Islet of Langerhans (tissue), 1 donor: ENCODE measurements around the gene GAS6.
"Not testable (repeated sequence)": the region's sequence is repeated elsewhere in the genome, so short reads cannot be mapped to it uniquely, and the experiment has no call there.

Experiments used
- FAIRE-seq: peaks from one replicate; lab custom pipeline; 2011; peaks lifted over from hg19 to GRCh38; lab: Jason Lieb, UNC

Gene GAS6

DNA sequence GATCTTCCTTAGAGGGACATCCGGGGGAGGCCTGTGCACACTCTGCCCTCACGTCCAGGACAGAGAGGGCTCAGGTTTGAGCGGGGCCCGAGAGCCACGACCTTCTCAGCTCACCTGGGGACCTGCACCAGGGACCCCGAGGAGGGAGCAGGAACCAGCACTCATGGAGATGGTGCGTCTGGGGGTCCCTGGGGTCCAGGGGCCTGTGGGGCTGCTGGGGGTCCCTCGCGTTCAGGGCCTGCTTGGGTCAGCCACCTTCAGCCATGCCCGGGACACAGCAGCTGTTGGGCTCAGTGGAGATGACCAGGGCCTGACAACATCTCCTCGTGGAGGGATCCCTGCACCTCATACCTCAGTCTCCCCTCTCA lies 57.8 kb downstream of the GAS6 start:
- FAIRE-seq = no peak

DNA sequence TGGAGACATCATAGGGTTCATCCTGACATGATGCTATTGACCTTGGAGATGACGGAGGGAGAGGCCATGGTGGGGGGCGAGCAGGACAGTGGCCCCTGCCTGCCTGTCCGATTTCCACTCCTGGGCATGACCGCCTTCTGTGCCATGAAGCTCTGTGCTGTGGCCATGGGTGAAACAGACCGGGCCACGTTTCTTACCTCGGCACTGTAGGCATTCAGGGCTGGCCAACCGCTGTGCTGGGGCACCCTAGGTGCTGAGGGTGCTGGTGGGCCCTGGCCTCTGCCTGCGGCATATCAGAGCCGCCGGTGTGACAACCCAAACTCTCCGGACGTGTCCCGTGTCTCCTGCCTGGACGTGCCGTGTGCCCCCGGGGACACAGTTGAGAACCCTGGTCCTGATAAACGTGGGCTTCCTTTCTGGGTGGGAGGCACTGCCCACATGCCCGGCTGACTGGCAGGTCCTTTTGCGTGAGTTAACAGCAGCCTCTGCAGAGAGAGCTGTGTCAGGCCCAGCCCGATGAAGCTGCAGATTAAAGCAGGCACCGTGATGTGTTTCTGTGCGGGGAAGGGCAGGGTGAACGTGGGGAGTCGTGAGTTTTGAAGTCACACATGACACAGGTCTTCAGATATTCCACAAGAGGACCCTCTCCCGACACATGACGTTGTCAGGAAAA lies 58.3 kb downstream of the GAS6 start:
- FAIRE-seq = no peak

DNA sequence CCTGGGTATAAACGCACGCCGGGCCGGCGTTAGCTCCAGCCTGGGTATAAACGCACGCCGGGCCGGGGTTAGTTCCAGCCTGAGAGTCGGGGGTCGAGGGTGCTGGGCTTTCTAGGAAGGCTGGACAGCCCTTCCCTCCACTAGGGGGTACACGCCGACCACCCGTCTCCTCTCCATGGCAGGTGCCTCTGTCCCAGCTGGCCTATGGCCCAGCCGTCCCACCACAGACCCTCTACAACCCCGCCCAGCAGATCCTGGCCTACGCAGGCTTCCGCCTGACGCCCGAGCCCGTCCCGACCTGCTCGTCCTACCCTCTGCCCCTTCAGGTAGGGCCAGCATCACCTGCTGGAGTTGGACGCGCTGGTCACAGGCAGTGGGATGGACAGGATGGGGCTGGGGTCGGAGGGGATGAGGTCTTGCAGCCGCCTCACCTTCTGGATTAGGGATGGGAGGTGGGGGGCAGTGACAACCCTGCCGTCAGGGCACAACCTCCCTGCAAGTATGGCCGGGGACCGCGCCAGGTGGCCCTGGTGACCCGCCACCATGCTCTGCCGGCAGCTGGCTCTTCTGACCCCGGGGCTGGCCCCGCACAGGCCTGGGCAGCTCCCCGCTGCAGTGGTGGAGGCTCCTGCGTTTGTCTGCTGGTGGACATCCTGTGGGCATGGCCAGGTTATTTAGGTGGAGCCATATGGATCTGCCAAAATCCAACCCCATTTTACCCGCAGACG lies 59.0 kb downstream of the GAS6 start:
- FAIRE-seq = no peak

DNA sequence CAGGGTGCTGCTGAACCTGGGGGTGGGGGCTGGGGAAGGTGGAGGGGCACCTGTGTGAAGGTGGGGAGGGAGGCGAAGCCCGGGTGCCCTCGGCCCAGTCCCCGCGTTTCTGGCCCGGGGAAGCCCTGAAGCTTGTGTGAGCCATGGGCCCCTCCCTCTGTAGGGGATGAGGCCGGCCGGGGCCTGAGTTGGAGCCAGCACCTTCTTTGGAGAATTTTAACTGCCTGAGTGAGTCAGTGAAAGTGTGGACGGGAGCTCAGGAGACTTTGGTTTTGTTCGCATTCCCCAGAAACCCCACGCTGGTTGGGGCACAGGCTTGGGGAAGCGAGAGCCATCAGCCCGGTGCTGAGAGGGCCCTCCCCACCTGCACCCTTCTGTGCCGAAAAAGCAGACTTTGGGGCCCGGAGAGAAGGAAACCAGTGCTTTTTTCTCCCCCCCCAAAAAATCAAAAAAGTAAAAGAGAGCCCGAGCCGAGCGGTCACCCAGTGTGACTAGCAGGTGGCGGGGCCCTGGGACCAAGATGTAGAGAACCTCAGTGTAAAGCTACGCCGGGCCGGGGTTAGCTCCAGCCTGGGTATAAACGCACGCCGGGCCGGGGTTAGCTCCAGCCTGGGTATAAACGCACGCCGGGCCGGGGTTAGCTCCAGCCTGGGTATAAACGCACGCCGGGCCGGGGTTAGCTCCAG lies 59.7 kb downstream of the GAS6 start:
- no peak for FAIRE-seq

DNA sequence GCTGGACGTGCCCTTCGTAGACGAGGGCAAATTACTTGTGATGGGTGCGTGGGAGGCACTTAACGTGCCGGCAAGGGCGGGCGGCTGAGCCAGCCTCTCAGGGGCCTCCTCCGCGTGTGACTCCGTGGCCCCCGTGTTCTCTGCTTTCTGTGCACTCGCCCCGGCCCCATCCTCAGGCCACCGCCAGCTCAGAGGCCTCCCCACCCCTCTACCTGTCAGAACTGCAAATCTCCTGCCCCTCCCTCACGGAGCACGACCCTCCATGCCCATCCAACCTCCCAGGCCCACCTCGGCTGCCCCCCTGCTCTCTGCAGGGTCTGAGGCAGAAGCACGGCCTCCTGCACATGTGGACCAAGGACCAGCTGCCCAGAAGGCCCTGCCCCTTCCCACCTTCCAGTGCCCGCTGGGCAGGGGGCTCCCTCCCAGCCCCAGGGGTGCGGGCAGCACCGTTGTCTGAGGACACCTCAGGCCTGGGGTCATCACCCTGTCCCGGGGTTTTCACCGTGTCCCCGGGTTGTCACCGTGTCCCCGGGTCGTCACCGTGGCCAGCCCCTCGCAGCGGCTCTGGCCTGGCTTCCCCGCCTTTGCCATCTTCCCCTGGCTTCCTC lies 60.4 kb downstream of the GAS6 start:
- FAIRE-seq = no peak

DNA sequence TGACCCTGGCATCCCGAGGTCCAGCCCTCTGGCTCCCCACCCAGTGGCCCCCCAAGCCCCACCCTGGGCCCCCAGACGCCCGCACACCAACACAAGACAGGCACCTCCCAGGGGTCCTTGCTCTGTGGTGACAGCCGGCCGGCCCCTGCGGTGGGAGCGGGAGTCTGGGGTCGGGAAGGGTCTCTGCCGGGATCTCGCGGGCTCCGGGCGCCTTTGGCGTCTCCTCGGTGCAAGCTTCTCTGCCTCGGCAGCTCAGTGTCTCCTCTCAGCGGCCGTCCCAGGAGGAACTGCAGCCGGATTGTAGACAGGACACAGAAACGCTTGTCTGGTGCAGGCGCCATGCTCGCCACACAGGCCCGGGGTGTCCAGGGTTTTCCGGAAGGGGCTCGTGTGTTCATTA lies 61.1 kb downstream of the GAS6 start:
- no peak for FAIRE-seq

DNA sequence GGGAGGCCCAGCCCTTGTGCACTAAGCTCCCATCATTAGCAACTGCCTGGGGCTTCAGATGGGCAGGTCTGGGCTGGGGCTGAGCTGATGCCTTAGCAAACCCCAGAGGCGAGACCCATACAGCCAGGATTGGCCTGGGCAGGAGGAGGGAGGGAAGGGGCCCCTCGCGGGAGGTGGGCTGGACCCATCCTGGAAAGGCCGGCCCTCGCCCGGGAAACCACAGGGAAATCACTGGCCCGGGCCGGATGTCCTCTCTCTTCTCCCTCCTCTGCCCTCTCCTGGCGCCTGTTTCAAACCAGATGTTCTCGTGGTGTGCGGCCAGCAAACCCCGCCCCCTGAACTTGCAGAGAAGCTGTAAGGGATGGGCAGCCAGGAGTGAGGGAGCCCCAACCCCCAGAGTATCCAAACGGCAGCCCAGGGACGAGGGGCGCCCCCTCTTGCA lies 61.8 kb downstream of the GAS6 start:
- no peak for FAIRE-seq

DNA sequence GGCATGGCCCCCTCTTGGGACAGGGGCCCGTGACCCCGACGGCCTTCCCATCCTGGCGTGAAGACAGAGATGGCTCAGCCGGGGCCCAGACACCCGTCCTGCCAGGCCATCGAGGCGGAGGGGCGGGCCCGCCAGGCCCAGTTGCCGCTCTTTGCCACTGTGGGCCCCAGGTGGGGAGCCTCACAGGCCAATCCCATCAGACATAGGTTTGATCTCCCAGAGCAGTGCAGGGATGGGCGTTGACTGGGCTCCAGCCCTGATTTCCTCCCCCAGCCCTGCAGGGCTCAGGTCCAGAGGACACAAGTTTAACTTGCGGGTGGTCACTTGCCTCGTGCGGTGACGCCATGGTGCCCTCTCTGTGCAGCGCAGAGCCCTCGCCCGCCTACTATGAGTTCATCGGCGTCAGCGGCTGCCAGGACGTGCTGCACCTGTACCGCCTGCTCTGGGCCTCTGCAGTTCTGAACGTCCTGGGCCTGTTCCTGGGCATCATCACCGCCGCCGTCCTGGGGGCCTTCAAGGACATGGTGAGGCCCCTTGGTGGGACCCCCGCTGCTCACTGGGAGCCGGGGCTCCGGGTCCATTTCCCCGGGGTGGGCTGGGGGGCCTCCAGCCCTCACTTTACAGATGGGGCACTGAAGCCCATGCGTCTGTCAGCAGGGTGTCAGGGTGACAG lies 62.5 kb downstream of the GAS6 start:
- no peak for FAIRE-seq

DNA sequence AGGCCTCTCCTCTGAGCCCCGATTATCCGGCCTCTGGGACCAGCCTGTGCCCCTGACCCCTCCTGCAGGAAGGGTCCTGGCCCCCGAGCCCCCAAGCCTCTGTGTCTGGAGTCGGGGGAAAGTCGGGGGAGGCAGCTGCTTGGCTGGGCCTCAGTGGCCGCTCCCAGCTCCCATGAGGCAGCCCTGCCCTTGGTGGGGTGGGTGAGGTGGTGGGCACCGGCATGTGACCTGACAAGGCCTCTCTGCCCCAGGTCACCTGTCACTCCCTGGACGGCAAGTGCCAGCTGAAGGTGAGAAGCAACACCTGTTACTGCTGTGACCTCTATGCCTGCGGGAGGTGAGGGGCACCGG lies 63.3 kb downstream of the GAS6 start:
- no peak for FAIRE-seq

DNA sequence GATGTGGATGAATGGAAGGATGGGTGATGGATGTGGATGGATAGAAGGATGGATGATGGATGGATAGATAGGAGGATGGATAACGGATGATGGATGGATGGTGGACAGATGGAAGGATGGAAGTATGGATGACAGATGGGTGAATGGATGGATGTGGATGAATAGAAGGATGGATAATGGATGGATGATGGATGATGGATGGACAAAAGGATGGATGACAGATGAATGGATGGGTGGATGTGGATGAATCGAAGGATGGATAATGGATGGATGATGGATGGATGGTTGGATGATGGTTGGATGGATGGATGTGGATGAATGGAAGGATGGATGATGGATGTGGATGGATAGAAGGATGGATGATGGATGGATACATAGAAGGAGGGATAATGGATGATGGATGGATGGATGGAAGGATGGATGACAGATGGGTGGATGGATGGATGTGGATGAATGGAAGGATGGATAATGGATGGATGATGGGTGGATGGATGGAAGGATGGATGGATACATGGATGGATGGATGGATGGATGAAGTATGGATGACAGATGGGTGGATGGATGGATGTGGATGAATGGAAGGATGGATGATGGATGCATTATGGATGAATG lies 65.6 kb downstream of the GAS6 start:
- FAIRE-seq = no peak

DNA sequence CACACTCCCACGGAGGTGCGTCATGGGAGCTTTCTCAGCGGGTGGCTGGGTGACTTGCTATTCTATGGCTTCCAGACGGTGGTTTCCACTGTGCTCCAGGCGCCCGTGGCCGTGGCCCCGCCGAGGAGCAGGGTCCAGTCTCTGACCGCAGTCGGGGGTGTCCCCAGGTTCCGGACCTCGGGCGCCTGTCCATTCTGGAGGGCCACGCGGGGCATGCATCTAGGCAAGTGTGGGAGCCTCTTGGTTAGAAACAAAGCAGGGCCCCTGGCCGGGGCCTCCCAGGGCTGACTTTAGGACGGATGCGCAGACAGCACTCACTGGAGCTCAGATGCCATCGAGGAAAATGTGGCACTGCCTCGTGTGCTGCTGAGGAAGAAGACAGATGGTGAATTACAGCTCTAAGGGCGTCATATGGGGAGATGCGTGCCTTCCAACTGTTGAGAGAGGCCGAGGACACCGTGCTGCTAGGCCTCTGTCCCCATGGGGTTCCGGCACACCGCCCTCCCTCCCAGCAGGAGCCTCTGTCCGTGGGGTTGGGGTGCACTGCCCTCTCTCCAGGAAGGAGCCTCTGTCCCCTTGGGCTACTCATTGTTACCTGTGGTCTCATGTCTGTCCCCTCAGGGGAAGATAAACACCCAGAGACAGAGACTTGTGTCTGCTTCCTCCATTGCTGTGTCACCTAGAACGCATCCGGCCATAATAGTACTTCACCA lies 66.8 kb downstream of the GAS6 start:
- no peak for FAIRE-seq

DNA sequence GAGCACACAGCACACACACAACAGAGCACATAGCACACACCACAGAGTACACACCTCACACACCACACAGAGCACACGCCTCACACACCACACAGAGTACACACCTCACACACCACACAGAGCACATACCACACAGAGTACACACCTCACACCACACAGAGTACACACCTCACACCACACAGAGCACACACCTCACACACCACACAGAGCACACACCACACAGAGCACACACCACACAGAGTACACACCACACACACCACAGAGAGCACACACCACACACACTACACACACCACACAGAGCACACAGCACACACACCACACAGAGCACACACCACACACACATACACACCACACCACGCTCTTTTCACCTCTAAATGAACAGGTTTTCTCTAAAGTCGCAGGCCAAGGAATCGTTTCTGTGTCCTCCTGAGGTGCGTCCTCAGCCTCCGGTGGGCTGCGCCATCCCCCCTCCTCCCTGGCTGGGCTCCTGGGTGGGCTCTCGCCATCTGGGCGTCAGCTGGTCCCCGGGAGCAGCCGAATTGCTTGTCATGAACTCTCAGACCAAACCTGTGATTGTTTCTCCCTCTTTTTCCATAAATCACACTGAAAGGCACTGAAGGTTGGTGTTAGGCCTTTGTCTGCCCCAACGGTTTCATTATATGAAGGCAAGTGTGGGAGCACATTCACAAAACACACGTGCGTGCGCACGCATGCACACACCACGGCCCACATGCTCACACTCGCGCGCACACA lies 67.5 kb downstream of the GAS6 start:
- no peak for FAIRE-seq

DNA sequence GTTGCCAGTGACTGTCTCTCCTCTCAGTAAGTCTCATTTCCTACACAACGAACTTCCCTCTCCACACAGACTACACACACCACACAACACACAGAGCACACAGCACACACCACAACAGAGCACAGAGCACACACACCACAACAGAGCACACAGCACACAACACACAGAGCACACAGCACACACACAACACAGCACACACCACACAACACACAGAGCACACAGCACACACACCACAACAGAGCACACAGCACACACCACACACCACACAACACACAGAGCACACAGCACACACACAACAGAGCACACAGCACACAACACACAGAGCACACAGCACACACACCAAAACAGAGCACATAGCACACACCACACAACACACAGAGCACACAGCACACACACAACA lies 68.5 kb downstream of the GAS6 start:
- not testable (repeated sequence) for FAIRE-seq

DNA sequence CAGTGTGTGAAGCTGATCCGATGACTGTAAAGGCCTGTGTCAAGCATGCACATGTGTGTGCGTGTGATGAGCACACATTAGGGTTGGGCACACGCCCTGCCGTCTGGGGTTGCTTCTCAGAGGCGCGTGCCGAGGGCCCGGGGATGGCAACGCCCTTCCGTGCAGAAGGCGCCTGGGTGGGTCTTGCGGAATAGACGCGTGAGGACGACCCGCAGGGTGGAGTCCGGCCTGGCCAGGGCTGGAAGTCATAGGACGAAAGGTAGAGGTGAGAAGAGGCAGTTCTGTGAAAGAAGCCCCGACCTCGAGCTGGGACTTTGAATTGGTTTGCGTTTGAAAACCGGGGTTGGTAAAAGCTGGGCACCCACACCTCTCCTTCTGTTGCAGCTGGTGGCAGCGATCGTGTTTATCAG lies 69.1 kb downstream of the GAS6 start:
- no peak for FAIRE-seq

DNA sequence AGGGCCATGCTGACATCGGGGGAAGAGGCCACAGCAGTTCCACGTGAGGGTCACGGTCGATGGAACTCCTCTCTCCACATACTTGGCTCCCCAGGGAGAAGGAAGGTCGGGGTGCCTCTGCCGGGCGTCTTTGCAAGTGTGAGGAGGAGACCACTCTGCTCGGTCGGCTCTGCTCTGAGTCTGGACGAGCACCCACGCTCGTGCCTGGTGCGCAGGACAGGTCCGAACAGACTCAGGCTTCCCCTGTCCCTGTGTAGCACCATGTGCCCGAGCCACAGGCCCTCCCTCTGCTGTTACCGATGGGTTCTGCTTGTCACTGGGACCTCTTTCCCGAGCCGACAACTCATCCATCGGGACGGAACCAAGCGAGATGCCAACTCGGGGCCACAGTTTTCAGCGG lies 69.8 kb downstream of the GAS6 start:
- no peak for FAIRE-seq

DNA sequence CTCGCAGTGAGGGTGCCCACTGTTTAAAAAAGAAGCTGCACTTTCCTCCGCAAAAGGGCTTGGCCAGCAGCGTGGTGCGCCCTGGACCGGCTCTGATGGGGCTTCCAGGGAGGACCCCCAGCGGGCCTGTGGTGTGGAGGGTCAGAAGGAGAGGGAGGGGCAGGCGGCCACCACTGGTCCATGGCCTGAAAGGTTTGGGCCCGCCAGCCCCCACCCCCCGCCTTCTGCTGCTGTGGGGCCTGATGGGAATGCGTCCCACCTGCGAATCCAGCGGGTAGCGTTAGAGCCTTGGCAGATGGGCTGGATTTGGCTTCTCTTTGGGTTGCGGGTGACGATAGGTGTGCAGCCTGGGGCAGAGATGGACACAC lies 70.2 kb downstream of the GAS6 start:
- no peak for FAIRE-seq

DNA sequence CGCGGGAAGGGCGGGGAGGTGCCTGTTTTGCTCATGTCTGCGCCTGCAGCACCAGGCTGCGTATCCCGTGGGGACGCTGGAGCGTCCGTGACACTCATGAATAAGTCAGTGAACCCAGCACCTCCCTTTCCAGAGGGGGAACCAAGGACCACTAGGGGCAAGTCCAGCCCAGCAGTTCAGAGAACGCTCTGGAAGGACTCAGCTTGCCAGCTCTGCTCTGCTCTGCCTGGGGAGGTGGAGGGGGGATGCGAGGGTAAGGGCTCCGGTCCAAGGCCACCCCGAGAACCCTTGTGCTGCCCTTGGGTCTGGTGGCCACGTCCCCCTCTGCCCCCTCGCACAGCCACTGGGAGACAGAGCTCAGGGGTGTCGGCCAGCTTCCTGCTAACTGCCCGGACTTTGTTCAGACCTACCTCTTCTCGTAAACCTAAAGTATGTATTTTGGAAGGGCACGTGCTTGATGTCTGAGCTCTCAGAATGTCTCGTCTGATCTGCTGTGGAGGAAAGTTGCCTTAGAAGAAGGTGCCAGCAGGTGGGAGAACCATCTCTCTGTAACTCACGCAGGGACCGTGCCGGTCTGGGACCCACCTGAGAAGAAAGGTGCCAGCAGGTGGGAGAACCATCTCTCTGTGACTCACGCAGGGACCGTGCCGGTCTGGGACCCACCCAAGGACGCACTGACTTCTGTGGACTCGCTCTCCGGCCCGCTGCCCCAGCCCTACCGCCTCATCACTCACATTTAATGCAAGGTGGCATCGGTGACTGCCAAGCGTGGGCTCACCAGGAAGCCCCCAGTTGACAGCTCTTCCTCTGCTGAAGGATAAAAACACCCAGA lies 70.8 kb downstream of the GAS6 start:
- FAIRE-seq = no peak

DNA sequence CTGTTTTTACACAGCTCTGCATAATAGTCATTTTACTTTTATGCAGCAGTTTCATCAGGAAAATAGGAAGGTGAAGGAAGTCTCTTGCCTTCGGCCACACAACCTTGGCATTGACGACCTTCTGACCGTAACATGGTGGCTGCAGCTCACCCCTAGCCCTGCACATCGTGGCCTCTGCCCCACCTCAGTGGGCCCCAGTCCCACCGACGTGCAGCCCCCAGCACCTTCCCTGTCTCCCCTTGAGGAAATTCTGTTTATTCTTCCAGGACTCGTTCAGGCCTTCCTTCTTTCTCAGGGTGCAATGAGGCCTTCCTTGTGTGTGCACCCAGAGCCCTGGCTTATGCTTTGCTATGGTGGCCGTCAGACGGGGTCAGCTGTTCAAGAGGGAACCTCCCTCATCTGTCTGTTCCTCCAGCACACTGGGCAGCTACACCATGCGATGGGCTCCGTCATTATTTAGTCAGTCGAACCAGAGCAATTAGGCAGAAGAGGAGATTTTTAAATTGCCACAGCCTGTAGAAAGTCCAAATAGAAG lies 71.6 kb downstream of the GAS6 start:
- FAIRE-seq = no peak

DNA sequence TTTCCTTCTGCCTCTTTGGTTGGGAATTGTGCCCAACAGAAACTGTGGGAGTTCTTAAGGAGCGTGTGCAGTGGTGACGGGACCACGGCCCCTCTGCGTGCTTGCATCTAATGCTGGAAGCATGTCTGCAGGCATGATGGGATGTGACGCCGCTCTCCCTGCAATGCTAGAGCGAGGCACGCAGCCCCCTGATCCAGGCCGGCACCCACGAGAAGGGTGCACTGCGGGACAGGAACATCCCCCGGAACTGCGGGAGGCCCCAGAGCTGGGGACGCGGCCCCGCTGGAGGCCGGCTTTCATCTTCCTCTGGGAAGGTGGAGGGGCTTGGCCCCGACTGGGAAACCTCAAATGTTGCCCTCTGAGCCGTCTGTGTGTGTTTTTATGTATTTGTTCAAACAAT lies 72.1 kb downstream of the GAS6 start:
- no peak for FAIRE-seq

DNA sequence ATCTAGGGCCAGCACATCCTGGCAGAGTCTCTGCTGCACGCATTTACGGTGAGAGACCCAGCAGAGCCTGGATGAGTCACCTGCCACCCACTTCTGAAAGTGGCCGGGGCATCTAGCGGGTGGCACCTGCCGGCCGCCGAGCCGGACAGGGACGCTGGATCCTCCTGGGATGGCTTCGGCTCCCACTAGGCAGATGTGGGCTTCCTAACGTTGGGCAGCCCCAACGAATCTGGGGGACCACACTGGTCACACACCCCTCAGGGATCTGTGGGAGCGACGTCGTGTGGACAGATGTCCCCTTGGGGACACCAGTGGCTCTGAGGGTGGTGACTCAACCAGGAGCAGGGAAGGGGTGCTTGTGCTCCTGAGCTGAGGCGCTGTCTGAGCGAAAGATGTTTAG lies 72.7 kb downstream of the GAS6 start:
- no peak for FAIRE-seq
